GM12892 (cell line): ENCODE data around the gene ARF4.
"Not testable (repeated sequence)": the region's sequence is repeated elsewhere in the genome, so short reads cannot be mapped to it uniquely, and the experiment has no call there.

Experiments
- POLR2A ChIP-seq: IDR thresholded peaks from 2 replicates; pipeline ENCODE4 v1.6.1; 2011; ENCODE audit warnings: low read depth, low read length, control low read depth
- POLR2AphosphoS5 ChIP-seq: IDR thresholded peaks from 2 replicates; pipeline ENCODE4 v1.6.1; 2011; ENCODE audit warnings: low read depth, low read length, control low read depth
- TAF1 ChIP-seq: IDR thresholded peaks from 2 replicates; pipeline ENCODE4 v1.6.1; 2011; ENCODE audit warnings: low read depth, mild to moderate bottlenecking, control low read depth, low read length, borderline replicate concordance

DNA sequence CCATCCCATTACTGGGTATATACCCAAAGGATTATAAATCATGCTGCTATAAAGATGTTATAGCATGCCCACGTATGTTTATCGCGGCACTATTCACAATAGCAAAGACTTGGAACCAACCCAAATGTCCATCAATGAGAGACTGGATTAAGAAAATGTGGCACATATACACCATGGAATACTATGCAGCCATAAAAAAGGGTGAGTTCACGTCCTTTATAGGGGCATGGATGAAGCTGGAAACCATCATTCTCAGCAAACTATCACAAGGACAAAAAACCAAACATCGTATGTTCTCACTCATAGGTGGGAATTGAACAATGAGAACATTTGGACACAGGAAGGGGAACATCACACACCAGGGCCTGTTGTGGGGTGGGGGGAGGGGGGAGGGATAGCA, 14.7 kb upstream of the ARF4 start:
- not testable (repeated sequence) for TF ChIP-seq TAF1, POLR2A, POLR2AphosphoS5
